Activated gamma-delta T cell treated with anti-CD3 and anti-CD28 coated beads, Interleukin-2, amount 50 U/mL, for 16 hours (primary cell): ENCODE data around the gene IGF2.

Experiments
- DNase-seq: peaks from one replicate; pipeline ENCODE4 v3.0.0-alpha.2; 2020; ENCODE audit warnings: low read depth

Gene IGF2

GRCh38 chr11:2169626-2170570 lies 30.7 kb upstream of the IGF2 start:
- no peak for DNase-seq

- DNase-seq: no peak
Observed at GRCh38 chr11:2169005-2169378, 29.8 kb upstream of the IGF2 start.

- no peak for DNase-seq
Observed at GRCh38 chr11:2168286-2169004, 29.3 kb upstream of the IGF2 start.

- no peak for DNase-seq
Observed at GRCh38 chr11:2167141-2168045, 28.2 kb upstream of the IGF2 start.

GRCh38 chr11:2166091-2166851 lies 27.1 kb upstream of the IGF2 start:
- DNase-seq: peak; percentile 22

GRCh38 chr11:2165571-2165970 lies 26.4 kb upstream of the IGF2 start:
- no peak for DNase-seq

GRCh38 chr11:2164861-2165555 lies 25.8 kb upstream of the IGF2 start:
- DNase-seq: no peak

GRCh38 chr11:2164081-2164480 lies 24.9 kb upstream of the IGF2 start:
- no peak for DNase-seq

- no peak for DNase-seq
Observed at GRCh38 chr11:2163428-2163978, 24.3 kb upstream of the IGF2 start.

GRCh38 chr11:2160736-2161259 lies 21.6 kb upstream of the IGF2 start, which contains the start of gene INS:
INS (minus strand) TSS chr11:2161209; CDS start chr11:2160971, 238 bp downstream.
- DNase-seq: no peak

GRCh38 chr11:2159536-2160413 lies 20.6 kb upstream of the IGF2 start:
- no peak for DNase-seq

- no peak for DNase-seq
Observed at GRCh38 chr11:2158966-2159365, 19.8 kb upstream of the IGF2 start.

GRCh38 chr11:2158296-2158737 lies 19.1 kb upstream of the IGF2 start:
- DNase-seq: no peak

GRCh38 chr11:2157294-2158040 lies 18.3 kb upstream of the IGF2 start:
- DNase-seq: no peak

- DNase-seq: peak; percentile 32
Observed at GRCh38 chr11:2156416-2157182, 17.4 kb upstream of the IGF2 start.

GRCh38 chr11:2155511-2155910 lies 16.3 kb upstream of the IGF2 start:
- DNase-seq: no peak

- no peak for DNase-seq
Observed at GRCh38 chr11:2154889-2155288, 15.7 kb upstream of the IGF2 start.

- no peak for DNase-seq
Observed at GRCh38 chr11:2154195-2154585, 15.0 kb upstream of the IGF2 start.
